GM12872 (cell line): Measurements from ENCODE around the gene C12orf43.

Source experiments
- CTCF ChIP-seq: IDR thresholded peaks from 3 replicates; pipeline ENCODE4 v1.5.1; 2011; ENCODE audit warnings: low read depth, mild to moderate bottlenecking, low read length, moderate library complexity; ENCODE audit not compliant: insufficient read depth

The C12orf43 gene

GRCh38 chr12:120956579-120957300, 59.5 kb downstream of the C12orf43 start:
- TF ChIP-seq CTCF: no peak

GRCh38 chr12:120955232-120955631, 61.1 kb downstream of the C12orf43 start:
- TF ChIP-seq CTCF: no peak

- TF ChIP-seq CTCF: no peak
These were observed 65.5 kb downstream of the C12orf43 start for GRCh38 chr12:120950807-120951206.
